SH-SY5Y (cell line): ENCODE data around the gene RABGAP1.

Experiments used
- GATA2 ChIP-seq: IDR thresholded peaks from 2 replicates; pipeline ENCODE4 v1.6.1; 2011; ENCODE audit warnings: mild to moderate bottlenecking, low read depth, low read length
- GATA3 ChIP-seq: IDR thresholded peaks from 2 replicates; pipeline ENCODE4 v1.6.1; 2011; ENCODE audit warnings: low read depth, mild to moderate bottlenecking, low read length, moderate library complexity

The RABGAP1 gene

DNA sequence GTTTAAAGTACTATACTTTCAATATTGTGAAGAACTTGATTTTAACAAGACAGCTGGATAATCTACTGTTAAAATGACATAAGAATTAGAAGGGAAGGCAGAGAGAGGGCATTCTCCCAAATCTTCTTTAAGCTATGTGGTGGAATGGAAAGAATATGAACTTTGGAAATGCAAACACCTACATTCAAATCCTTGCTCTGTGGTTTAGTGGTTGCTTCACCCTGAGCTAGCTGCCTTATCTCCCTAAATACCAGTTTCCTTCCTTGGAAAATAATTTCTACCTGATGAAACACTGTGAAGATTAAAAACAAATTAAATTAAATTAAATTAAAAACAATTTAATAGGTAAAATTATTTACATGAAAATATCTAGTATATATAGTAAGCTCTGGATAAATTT, 191.2 kb downstream of the RABGAP1 start:
- no peak for TF ChIP-seq GATA3
- TF ChIP-seq GATA2 = no peak

DNA sequence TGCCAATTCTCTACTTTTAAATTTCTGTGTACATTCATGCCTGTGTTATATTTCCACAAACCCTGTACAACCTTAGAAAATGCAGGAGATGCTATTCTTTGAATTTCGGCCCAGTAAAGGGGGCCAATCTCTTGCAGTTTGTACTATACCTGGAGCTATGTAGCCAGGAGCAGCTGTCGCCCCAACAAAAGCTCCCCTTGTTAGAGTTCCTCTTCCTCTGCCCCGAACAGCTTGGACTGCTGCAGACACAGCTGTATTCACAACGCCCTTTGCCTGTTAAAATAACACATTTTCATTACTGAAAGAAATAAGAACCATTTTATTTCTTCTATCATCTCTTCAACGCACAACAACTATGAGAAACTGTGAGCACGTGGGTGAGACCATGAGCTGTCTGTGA, 191.9 kb downstream of the RABGAP1 start:
- TF ChIP-seq GATA3 (no peak), GATA2 (no peak)

DNA sequence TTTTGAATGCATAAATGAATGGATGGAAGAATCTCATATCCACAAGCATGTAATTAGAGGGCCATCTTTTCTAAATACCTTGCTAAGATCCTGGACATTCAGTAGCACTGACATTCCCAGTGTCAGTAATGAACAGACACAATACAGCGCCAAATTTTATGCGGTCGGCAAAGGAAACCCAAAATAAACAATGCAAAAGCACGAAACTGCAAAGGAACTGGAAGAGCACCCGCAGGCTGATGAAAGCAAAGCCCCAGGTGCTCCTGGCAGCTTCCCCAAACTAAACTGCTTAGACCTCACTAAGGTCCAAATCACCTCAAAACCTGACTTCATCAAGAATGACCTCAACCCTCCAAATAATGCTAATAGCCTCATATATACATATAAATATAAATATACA, 194.6 kb downstream of the RABGAP1 start:
- TF ChIP-seq GATA3 (no peak), GATA2 (no peak)

DNA sequence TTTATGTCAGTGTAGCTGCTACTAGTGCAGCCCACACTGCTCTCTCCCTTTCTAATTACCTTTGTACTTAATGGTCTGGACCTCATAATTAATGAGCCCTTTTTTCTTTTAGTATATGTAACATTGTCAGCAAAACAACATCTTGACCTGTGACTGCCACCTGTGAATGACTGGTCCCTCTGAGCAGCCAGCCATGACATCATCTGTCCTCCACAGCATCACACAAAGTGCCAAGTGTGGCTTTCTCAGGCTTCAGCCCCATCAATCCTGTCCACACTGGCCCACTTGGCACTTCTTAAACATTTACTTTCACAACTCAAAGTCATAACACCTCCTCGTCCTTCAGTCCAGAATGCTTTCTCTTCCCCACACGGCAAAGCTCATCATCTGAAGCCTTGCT, 197.3 kb downstream of the RABGAP1 start:
- TF ChIP-seq GATA3 (no peak), GATA2 (no peak)

DNA sequence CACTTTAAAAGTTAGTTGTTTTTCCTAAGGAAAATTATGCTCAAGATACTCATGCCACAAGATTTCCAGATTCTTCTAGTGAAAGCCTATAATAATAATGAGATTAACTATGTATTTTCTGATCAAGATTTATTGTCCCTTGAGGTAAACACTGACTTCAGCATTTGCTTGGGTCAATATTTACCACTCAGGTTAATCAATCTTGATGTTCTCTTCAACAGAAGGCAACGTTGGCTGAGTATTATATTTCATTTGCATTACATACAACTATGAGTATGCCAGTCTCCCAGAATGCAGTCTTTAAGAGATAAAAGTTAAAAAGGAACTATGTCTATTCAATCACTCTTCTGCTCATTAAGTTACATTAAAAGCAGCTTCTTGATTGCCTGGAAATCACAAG, 208.2 kb downstream of the RABGAP1 start:
- TF ChIP-seq GATA3 (no peak), GATA2 (no peak)

DNA sequence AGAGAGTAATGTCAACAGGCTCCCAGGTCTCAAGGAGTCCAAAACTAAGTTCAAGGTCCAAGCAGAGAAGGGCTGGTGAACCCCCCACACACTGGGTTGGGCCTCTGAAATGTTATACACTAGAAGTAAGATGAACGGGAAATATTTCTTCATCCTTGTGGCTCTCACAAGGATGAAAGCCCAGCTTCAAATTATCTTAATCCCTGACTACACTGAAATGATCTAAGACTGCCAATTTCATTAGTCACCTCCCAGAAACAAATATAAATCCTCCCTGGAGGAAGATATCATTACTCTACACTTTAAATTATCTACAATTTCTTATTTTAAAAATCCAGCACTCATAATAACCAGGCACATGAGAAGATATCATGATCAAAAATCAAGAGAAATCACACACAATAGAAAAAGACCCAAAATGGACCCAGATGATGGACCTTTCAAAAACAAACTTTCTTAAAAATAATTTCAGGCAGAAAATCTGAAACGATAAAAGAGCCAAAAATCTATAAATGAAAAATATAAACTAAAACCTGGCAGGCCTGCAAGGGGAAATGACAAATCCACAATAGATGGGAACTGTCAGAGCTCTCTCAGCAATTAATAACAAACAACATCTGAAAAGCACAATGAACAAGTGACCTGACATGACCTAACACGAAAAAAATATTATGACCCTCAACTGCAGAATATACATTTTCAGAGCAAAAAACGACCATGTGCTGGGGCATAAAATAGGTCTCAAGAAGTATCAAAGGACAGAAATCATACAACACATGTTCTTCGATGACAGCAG, 210.1 kb downstream of the RABGAP1 start:
- no peak for TF ChIP-seq GATA2
- TF ChIP-seq GATA3 = no peak
